Measurements from ENCODE around the gene CIPC. TPM values are rescaled to one million over a fixed set of nuclear protein-coding genes. Genes with fewer than 3 reads are reported as not detected.
A peak's percentile ranks its signal among the peaks of the same experiment; 100 is the strongest.

Gene CIPC
- total and polyA plus RNA-seq, 4 donors: 6.4 to 32.0 (median 18.6) TPM

DNA sequence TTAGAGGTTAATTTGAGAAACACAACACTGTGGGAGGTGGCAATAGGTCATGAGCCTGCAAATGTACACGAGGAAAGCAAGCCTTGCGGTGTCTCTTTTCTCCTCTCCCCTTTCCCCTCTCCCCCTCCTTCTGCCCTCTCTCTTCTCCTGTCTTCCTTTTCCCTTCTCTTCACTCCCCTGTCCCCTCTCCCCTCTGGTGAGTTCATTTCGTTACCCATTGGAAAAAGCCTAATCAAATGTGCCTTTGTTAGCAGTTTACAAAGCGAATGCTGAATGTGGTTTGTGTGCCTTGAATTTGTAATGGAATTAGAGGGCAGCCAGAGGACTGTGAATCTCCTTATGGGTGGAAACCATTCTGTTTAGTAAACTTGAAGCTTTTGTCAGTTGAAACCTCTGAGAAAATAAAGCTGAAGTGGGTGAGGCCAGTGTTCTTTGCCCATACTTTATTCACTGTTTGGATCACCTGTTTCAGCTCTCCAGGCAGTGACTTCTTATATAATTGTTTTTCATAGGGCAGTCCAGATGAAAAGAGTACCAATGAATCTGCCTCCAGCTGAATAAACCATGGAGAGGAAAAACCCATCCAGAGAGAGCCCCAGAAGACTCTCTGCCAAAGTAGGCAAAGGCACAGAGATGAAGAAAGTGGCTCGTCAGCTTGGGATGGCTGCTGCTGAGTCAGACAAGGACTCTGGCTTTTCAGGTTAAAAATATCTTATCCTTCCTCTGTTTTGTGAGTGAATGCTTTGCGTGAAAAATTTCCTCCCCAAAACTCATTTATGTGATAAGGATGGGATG is 7.3 kb downstream of the CIPC start:
- H3K27ac ChIP-seq (ENCODE audit: low read depth in 1 of 2, low read length in 1 of 2): peak overlapping the region in 1 of 2 donors; percentile 51
- 89 to 90% methylated on average over 6 of the region's 6 CpGs for WGBS, 2 donors
- ATAC-seq (ENCODE audit: insufficient read depth, low FRiP score) (no peak), DNase-seq (no peak)
- H3K9ac ChIP-seq (ENCODE audit: insufficient read depth in 1 of 2, low read length in 2 of 2): no peak overlapping the region
- no peak overlapping the region for H3K4me3 ChIP-seq
- H3K27me3 ChIP-seq (ENCODE audit: control insufficient read depth in 3 of 3, insufficient read depth in 3 of 3, low read length in 2 of 3): no peaks in the 10 kb centered on the region
- H3K4me1 ChIP-seq (ENCODE audit: control insufficient read depth in 5 of 5, insufficient read depth in 5 of 5, low read length in 5 of 5): peaks cover 0 to 25% (median 5%) of the 10 kb centered on the region in 5 donors
- H3K9me3 ChIP-seq (ENCODE audit: control insufficient read depth in 4 of 4, insufficient read depth in 3 of 4, low read length in 3 of 4): no peaks in the 10 kb centered on the region
- TF ChIP-seq, protein P1, sequence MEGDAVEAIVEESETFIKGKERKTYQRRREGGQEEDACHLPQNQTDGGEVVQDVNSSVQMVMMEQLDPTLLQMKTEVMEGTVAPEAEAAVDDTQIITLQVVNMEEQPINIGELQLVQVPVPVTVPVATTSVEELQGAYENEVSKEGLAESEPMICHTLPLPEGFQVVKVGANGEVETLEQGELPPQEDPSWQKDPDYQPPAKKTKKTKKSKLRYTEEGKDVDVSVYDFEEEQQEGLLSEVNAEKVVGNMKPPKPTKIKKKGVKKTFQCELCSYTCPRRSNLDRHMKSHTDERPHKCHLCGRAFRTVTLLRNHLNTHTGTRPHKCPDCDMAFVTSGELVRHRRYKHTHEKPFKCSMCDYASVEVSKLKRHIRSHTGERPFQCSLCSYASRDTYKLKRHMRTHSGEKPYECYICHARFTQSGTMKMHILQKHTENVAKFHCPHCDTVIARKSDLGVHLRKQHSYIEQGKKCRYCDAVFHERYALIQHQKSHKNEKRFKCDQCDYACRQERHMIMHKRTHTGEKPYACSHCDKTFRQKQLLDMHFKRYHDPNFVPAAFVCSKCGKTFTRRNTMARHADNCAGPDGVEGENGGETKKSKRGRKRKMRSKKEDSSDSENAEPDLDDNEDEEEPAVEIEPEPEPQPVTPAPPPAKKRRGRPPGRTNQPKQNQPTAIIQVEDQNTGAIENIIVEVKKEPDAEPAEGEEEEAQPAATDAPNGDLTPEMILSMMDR (IDR thresholded peaks at IDR 0.05; ENCODE audit: control extremely low read depth, extremely low read depth): no peak
- H3K36me3 ChIP-seq (ENCODE audit: control insufficient read depth in 4 of 4, insufficient read depth in 4 of 4, low read length in 4 of 4): peaks cover 4 to 9% (median 6%) of the 10 kb centered on the region in 4 donors

DNA sequence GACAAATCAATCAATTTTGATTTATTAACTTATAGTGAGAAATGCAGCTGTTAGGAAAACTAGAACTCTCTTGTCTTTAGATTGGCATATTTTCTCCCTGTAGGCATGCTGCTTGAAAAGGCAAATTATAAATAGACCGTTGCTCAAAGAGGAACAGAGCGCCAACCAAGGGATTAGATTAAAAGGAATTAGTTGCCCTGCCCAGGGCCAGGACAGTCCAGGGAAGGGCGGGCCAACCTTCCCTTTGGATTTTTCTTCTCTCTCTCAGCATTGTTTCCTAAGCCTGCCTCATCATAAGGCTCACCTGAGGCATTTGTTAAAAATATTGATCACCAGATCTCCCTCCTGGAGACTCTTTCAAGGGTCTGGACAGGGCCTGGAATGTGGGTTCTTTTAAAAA is 8.6 kb downstream of the CIPC start:
- Histone ChIP-seq H3K9me3 (ENCODE audit: control insufficient read depth in 4 of 4, insufficient read depth in 3 of 4, low read length in 3 of 4) (no peaks in the 10 kb centered on the region), H3K27me3 (ENCODE audit: control insufficient read depth in 3 of 3, insufficient read depth in 3 of 3, low read length in 2 of 3) (no peaks in the 10 kb centered on the region), H3K27ac (ENCODE audit: low read depth in 1 of 2, low read length in 1 of 2) (peak overlapping the region in 1 of 2 donors; percentile 43), H3K36me3 (ENCODE audit: control insufficient read depth in 4 of 4, insufficient read depth in 4 of 4, low read length in 4 of 4) (peaks cover 7 to 10% (median 8%) of the 10 kb centered on the region in 4 donors), H3K4me3 (no peak overlapping the region), H3K9ac (ENCODE audit: insufficient read depth in 1 of 2, low read length in 2 of 2) (no peak overlapping the region), H3K4me1 (ENCODE audit: control insufficient read depth in 5 of 5, insufficient read depth in 5 of 5, low read length in 5 of 5) (peaks cover 4 to 27% (median 7%) of the 10 kb centered on the region in 5 donors)
- 80% methylated on average over 3 of the region's 3 CpGs for WGBS, 2 donors
- no peak for ATAC-seq (ENCODE audit: insufficient read depth, low FRiP score)
- TF ChIP-seq, protein P1 (IDR thresholded peaks at IDR 0.05; ENCODE audit: control extremely low read depth, extremely low read depth): no peak
- no peak for DNase-seq

DNA sequence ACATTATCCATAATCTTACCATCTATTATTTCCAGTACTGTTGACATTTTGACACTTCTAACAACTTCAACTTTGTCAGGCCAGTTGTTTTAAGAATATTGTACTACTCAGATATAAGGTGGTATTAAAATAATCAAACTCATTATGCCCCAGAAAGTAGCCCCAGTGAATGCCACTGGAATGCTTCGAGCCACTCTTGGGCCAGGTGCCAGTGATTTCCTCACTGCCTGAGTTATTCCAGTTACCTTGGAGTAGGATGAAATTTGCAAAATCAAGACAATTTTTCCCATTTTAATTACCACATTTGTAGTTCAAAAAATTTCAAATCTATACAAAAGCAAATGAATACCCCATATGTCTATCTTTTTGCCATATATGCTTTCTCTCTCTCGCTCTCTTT is 9.2 kb downstream of the CIPC start:
- H3K27ac ChIP-seq (ENCODE audit: low read depth in 1 of 2, low read length in 1 of 2): no peak overlapping the region
- TF ChIP-seq, protein P1 (IDR thresholded peaks at IDR 0.05; ENCODE audit: control extremely low read depth, extremely low read depth): no peak
- ATAC-seq (ENCODE audit: insufficient read depth, low FRiP score) (no peak), DNase-seq (peak in 1 of 3 donors; percentile 35)
- peaks cover 4 to 27% (median 11%) of the 10 kb centered on the region in 5 donors for H3K4me1 ChIP-seq (ENCODE audit: control insufficient read depth in 5 of 5, insufficient read depth in 5 of 5, low read length in 5 of 5)
- H3K36me3 ChIP-seq (ENCODE audit: control insufficient read depth in 4 of 4, insufficient read depth in 4 of 4, low read length in 4 of 4): peaks cover 9 to 12% (median 11%) of the 10 kb centered on the region in 4 donors
- 66 to 90% methylated on average over 2 of the region's 2 CpGs for WGBS, 2 donors
- no peaks in the 10 kb centered on the region for H3K9me3 ChIP-seq (ENCODE audit: control insufficient read depth in 4 of 4, insufficient read depth in 3 of 4, low read length in 3 of 4)
- H3K4me3 ChIP-seq: no peak overlapping the region
- no peaks in the 10 kb centered on the region for H3K27me3 ChIP-seq (ENCODE audit: control insufficient read depth in 3 of 3, insufficient read depth in 3 of 3, low read length in 2 of 3)
- no peak overlapping the region for H3K9ac ChIP-seq (ENCODE audit: insufficient read depth in 1 of 2, low read length in 2 of 2)

Measured in lung (tissue), 12 donors.